Activated T-cell treated with anti-CD3 and anti-CD28 coated beads for 24 hours (primary cell): ENCODE data around the gene BBX.

Experiments
- DNase-seq: peaks from one replicate; pipeline ENCODE4 v3.0.0-alpha.2; 2020; ENCODE audit warnings: low read depth

BBX gene

GRCh38 chr3:107753494-107753893, 230.7 kb downstream of the BBX start:
- DNase-seq = peak; percentile 12

GRCh38 chr3:107753976-107754375, 231.2 kb downstream of the BBX start:
- no peak for DNase-seq

GRCh38 chr3:107756649-107757048, 233.9 kb downstream of the BBX start:
- DNase-seq = no peak

GRCh38 chr3:107757140-107757539, 234.4 kb downstream of the BBX start:
- no peak for DNase-seq

GRCh38 chr3:107760144-107760543, 237.4 kb downstream of the BBX start:
- DNase-seq = no peak

DNA sequence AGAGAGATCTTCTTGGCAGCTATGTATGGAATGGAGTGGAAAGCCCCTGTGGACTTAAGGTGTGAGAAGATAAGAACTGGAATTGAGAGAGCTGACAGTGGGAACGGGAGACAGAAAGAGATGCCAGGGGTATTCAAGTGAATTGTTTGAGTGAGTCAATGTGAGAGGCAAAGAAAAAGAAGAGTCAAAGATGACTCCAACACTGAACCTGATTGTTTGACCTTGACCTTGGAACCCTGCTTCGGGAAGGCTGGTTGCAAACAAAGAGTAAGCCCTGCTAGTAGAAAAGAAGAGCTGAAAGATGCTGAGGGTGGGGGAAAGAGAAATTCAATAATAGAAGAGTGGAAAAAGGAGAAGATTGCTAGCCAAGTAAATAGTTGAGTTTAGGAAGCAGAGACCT, 238.6 kb downstream of the BBX start:
- no peak for DNase-seq

DNA sequence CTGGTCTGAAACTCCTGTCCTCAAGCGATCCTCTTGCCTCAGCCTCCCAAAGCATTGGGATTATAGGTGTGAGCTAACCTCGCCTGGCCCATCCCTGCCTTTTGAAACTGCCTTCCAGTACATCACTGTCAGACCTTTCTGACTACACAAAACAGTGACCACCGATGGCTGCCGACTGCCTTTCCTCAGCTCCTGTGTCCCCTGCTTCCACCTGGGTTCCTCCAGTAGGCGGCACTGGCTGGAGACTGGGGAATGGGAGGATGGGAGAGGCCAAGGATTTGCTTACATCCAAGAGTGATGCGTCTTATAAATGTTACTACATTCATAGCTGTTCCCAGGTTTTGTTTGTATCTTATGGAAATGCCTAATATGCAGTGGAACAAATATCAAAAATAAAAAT, 242.8 kb downstream of the BBX start:
- no peak for DNase-seq

GRCh38 chr3:107767897-107768605, 245.3 kb downstream of the BBX start:
- no peak for DNase-seq

GRCh38 chr3:107769882-107770281, 247.1 kb downstream of the BBX start:
- no peak for DNase-seq

- DNase-seq = no peak
These were observed 249.3 kb downstream of the BBX start for GRCh38 chr3:107772016-107772415.

- no peak for DNase-seq
These were observed 253.2 kb downstream of the BBX start for GRCh38 chr3:107775974-107776373.

DNA sequence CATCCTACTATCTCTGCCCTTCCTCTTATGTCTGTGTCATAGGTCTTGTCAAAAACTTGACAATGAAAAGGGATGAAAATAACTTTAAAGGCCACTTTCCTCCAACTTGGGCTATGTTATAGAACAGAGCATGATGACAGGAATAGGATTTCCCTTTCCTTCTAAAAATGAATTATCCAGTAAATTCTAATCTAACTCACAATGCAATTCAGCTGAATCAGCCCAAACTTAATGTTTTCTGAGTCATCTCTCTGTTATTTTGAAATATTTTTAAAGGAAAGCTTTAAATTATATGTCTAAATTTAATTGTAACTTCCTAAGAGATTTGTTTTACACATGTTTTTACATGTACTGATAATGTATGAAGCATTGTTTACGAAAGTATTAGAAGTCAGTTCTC, 258.5 kb downstream of the BBX start:
- no peak for DNase-seq

DNA sequence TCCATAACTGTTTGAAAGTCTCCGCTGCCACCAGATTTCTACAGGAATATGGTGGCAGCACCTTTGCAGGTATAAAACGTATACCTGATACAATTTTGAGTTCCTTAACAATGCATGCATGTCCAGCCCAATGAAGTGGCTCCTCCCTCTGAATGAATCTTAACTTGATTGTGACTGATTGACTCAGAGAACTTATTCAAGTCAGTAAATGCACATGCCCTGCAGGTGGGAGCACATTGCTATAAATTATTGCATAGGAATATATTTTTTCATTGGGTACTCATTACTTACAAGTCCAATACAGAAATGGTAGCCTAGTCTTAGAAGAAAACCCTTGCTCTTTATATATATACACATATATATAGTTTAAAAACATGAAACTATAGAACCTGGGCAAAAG, 259.3 kb downstream of the BBX start:
- DNase-seq = no peak

GRCh38 chr3:107790612-107791011, 267.9 kb downstream of the BBX start:
- no peak for DNase-seq

DNA sequence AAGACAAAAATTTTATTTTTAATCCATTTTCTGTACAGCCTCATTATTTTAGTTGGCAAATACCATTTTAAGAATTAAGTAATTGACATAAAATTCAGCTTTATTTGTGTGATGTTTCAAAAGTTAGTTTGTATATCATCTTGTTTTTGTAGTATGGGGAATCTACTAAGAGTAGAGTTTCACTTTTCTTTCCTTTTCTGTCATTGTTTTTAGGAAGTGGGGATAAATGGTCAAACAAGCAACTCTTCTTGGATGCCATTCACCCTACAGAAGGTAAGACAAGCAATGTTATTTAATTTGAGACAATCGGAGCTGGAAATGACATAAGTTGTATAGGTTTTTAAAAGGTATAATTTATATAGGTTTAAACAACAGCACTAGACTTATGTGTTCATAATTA, 268.3 kb downstream of the BBX start:
- no peak for DNase-seq

DNA sequence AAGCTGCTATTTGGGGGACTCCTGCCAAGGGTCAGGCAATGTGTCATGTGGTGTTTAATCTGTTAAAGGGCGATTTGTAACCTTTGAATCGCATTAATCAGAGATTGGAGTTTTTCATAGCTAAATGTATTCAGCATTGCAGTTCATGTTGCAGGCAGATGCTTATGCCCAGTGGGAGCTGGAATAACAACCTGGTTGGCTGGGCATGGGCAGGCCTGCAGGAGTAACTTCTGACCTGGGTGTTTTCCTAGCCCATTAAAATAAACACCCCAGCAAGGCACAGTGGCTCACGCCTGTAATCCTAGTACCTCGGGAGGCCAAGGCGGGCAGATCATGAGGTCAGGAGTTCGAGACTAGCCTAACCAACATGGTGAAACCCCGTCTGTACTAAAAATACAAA, 268.7 kb downstream of the BBX start:
- DNase-seq = no peak

GRCh38 chr3:107794664-107795443, 272.1 kb downstream of the BBX start:
- no peak for DNase-seq

DNA sequence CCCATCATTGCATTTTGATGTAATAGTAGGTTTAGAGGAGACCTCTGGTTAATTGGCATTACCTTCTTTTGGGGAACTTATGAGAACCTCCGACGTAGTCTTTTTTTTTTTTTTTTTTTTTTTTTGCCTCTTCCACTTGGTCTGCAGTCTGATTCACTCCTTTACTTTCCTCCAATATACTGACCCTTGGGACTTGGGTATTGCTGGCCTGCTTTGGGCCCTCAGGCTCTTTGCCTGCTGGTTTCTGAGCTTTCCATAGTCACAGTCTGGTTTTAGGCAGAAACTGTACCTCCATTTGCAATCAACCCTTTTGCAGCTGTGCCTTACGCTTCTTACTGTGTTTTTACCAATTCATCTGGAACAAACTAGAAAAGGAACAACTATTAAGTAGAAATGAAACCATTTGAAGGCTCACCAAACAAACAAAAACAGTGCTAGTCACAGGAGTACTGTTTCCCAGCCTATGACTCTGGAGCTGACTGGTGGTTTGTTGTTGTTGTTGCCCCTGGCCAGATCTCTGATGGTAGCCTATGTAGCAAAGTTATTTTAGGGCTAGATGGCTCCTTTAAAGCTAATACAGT, 272.8 kb downstream of the BBX start:
- no peak for DNase-seq

- DNase-seq = no peak
These were observed 274.0 kb downstream of the BBX start for GRCh38 chr3:107796791-107797190.

DNA sequence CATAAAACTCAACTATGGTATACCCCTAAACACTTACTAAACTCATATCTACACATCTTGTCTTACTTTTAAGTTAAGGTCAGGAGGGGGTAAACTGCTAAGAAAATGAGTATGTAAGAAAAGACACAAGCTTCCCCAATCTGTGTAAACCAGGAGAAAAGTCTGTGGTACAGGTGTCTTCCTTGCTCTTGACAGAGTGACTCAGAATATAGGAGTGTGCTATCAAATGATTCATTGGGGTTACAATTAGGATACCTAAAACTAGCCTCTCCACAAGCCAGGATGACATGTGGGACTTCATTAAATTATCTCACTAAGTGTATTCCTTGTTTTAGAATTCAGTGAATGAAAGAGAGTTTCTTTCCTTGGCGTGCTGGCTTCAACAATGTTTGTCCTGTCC, 274.8 kb downstream of the BBX start:
- no peak for DNase-seq

DNA sequence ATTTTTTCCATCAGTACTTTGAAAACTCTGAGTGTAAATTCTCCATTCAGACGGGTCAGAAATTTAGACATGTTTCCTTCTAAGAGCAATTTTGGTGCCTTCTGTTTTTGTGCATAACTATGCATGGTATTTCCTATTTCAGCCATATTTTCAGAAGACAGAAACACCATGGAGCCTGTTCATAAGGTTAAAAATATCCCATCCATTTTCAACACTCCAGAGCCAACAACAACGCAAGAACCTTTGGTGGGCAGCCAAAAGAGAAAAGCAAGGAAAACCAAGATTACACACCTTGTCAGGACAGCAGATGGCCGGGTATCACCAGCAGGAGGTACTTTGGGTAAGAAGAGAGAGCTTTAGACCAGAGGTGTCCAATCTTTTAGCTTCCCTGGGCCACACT, 275.6 kb downstream of the BBX start:
- no peak for DNase-seq

DNA sequence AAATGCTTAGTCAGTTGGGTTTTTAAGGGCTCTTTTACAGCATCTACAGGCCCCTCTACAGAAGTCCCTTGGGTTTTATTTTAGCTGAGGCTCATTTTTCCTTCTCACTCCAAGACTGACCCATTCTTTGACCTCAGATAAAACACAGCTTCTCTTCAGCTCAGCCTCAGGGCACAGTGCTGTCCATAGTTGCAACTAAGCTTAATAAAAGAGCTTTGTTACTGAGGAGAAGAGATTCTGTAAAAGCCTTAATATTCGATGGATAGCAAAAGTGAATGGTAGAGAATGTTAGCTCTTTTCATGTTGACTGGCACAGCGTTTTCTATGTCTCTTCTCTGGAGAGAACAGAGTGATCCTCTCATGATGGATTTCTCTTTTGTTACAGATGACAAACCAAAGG, 277.9 kb downstream of the BBX start:
- no peak for DNase-seq

GRCh38 chr3:107803170-107803569, 280.4 kb downstream of the BBX start:
- no peak for DNase-seq
